Left lobe of liver (tissue), 2 donors: ENCODE results near the gene CCDC12. TPM values are rescaled to one million over a fixed set of nuclear protein-coding genes. Genes with fewer than 3 reads are reported as not detected.
"Not testable (repeated sequence)": the region's sequence is repeated elsewhere in the genome, so short reads cannot be mapped to it uniquely, and the experiment has no call there.

Experiments
- ATAC-seq: fragments of 200-7000 bp; cut with Tn5 transposase; one replicate; pipeline ENCODE4 v1.9.1; 2020; ENCODE audit warnings: mild to moderate bottlenecking, moderate library complexity
- DNase-seq: peaks from one replicate; pipeline ENCODE4 v3.0.0-alpha.2; 2020; ENCODE audit warnings: low spot score
- total RNA-seq: library from RNA; stranded (reverse); gene quantifications from one replicate; pipeline ENCODE4 v1.2.1, GENCODE V29; 2021
- donor health status: DM: no; HTN: no; CAD: no; lungs with moderate emphysema.
- donor health status: DM: no; HTN: yes; CAD: no.

The CCDC12 gene
- total RNA-seq, 1 donor from 2014 or later = 19.3 TPM

DNA sequence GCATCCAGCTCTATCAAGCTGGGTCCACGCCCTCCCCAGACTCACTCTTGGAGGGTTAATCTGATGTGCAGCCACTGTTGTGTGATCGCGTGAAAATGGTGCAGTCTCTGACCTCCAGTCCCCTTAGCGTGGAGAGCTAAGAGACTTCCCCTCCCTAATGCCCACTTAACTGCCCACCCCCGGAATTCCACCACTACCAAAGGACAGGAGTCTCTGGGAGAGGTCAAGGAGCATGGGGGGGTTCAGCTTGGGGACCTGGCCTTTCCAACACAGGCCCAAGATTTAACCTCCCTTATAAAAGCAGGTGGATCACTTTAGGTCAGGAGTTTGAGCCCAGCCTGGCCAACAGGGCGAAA lies 48.8 kb downstream of the CCDC12 start:
- no peak for ATAC-seq
- no peak for DNase-seq

DNA sequence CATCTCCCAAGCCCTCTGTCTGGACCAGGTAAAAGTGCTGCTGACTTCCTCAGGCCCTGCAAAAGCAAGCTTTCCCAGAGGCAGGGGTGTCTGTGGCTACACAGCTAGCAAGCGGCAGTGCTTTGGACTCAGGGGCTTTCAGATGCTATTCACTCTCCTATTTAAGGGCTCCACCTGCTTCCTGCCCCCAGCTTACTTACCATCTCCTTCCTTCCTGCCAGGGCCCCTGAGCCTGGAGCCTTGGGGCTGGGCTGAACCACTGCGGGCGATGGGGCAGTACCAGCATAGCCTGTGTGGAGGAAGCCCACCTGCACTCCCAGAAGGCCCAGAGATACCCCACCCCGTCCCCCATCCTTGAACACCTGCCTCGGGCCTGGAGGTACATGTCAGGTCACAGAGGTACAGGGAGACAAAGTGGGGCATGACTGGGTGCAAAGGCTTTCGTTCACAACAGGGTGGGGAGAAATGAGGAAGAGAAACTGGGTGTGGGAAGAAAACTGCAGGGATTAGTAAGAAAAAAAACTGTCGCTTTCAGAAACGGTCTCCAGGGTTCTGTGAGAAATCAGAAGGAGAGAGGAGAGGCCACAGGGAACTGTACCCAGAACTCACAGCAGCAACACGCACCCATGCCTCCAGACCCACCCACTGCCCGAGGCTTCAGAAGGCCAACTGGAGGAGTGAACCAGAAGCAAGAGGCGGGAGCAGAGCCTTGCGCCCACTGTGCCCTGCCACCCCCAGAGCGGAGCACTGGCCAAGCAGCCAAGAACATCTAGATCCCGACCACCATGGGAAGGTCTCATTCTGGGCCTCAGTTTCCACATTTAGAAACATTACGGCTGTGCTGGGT lies 49.5 kb downstream of the CCDC12 start:
- DNase-seq (no peak), ATAC-seq (no peak)

DNA sequence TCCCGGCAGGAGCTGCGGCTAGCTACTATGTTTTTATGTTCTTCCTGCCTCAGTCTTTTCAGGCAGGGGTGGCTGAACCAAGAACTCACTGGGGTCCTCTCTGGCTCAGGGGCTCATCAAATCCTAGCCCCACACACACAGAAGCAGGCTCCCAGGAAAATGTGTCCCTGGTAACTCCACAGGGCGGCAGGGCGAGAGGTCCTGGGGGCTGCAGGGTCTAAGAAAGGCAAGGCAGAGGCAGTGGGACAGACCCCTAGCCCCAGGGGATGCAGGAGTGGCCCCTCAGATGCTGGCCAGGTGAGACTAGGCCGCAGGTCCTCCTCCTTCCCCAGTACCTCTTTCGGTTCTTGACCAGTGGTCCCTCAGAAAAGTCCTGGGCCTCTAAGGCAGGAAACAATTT lies 50.1 kb downstream of the CCDC12 start:
- no peak for ATAC-seq

DNA sequence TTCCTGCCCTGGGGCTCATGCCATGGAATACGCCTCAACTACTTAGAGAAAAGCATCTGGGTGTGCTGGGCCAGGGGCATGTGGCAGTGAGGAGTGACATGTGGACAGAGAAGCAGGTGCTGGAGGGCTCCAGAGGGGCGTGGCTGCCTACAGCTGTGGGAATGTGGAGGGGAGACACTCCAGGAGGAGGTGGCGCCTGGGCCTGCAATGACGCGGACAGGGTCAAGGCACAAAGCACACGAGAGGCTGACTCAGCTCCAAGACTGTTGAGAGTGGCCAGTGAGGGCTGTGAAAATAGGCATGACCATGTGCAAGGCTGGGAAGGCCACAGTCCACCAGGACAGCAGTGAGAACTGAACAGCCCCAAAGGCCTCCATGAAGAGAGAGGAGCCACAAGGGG lies 50.5 kb downstream of the CCDC12 start:
- ATAC-seq = no peak

More for the DNA sequence above, 50.1 kb downstream of the CCDC12 start:
- DNase-seq = no peak

DNA sequence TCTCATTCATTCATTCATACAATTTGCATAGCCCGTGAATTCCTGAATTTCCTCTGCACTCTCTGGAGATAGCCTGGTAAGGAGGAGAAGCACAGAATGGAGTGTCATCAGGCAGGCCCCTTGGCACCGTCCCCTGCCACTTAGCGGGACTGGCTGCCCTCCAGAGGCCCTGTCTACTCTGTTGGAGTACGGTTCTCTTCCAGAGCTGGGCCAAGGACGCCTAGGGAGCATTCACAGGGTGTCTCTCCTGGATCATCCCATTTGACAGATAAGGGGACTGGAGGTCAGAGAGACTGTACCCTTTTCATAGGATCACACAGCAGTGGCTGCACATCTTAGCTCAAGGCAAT lies 51.0 kb downstream of the CCDC12 start:
- no peak for DNase-seq
- peak; percentile 35 for ATAC-seq

More for the DNA sequence above, 50.5 kb downstream of the CCDC12 start:
- no peak for DNase-seq

DNA sequence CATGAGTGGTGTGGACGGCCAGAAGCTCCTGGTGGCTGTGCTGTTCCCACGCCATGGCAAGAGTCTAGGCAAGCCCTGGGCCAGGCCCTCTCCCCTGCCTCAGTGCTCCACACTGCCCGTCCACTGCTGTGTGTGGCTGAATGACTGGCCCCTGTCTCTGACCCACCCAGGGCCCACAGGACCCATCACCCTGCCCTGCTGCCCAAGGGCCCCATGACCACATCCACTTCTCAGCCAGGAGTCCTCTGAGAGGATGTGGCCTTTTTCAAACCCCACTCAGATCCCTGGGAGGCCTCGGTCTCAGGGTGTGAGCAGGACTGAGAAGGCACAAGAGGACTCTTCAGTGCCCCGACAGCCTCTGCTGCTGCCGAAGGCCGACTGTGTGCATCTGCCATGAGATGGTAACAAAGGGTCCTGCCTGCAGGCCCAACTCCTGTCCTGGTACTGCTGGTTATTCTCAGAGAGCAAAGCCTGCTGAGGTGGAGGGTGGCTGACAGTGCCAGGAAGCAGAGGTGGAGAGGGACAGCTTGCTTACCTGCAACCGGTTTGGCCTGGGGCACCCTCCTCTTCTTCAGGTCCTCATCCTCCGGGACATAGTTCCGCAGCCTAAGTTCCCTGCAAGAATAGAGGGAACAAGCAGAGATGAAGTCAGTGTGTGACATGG lies 51.5 kb downstream of the CCDC12 start:
- no peak for ATAC-seq
- DNase-seq = no peak

DNA sequence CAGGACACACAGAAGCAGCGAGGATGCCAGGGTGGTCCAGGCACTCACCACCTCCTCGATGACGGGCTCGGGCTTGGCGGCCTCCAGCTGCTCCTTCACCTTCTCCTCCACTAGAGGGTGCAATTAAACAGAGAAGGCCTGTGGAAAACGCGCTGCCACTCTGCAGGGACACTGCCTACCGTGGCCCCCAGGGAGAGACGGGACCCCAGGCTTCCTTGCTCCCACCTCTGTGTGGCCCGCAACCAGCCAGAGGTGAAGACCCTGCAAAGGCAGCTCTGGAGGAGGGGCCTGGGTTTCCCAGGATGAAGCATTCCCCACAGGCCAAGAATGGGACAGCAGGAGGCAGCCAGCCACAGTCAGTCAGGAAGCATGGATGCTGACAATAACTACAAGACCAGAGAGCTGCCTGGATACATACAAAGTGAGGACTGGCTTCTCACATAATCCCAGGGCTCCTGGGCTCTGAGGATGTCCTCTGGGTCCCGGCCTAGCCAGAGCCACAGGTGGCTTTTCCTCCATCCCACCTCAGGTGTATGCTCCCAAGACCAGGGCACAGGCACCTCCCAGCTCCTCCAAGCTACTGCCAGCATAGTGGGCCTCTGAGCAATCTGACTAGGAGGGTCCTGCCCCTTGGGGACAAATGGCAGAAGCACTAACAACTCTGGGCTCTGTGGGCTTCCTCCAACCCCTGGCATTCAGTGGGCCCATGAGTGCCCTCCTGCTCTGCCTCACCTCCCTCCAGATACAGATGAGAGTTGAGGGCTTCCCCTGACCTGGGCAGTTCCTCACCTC lies 52.8 kb downstream of the CCDC12 start:
- DNase-seq = no peak

DNA sequence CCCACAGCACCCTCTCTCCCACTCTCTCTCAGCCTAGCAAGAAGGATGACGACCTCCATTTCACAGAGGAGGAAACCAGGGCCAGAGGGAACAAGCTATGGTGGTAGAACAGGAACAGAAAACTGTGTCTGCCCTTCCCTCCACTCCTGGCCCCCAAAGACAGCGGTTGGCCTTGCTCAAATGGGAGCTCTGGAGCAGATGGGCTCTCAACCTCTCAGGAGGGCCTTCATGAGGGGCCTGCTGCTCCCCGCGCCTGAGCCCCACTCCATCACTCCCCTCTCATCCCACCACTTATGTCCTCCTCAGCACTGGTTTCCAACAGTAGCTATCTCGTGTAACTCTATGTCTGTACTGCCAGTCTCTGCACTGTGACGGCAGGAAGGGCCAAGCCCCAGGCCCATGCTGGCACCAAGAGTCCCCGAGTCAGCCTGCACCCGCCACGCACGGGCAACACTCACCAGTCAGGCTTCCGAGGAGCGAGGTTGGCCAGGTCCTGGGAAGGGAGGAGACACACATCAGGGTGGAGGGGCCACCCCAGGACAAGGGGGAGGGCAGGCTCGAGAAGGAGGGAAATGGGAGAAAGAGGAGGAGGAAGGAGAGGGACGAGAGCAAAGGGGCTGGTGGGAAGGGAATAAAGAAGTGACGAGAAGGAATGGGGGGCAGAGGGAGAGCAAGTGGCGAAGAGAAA lies 53.5 kb downstream of the CCDC12 start:
- DNase-seq (no peak), ATAC-seq (no peak)

More for the DNA sequence above, 52.8 kb downstream of the CCDC12 start:
- peak; percentile 68 for ATAC-seq

DNA sequence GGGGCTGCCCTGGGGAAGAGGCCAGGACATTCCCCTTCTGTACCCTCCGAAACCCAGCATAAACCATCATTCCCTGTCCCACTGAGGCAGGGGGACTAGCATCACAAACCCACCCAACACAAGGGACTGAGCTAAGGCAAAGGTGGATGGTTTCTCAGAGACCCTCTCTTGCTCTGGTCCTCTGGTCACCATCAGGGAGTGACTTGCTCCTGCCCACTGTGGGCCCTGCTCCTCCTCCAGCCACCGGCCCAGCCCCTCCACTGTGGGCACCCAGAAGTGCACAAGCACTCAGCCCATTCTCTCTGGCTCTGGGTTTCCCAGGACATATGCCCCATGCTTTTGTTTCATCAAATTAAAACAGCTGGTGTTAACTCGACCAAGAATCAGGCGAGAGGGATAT lies 54.1 kb downstream of the CCDC12 start:
- DNase-seq (no peak), ATAC-seq (no peak)

DNA sequence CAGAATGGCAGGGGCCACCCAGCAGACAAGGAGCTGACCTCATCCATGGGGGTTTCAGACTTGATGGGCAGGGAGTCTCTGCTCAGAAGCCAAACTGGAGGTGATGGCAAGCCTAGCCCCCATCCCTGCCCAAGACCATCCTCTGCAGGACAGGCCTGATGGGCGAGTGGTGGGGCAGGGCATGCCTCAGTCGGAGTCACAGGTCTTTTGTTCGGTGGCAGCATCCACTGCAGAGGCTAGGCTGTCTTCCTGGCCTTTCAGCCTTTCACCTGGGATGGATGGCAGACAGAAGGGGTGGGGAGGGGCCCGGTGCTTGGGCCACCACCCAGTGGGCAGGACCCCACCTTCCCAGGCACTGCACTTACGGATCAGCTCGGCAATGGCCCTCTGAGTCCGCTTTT lies 54.7 kb downstream of the CCDC12 start:
- ATAC-seq (no peak), DNase-seq (no peak)

DNA sequence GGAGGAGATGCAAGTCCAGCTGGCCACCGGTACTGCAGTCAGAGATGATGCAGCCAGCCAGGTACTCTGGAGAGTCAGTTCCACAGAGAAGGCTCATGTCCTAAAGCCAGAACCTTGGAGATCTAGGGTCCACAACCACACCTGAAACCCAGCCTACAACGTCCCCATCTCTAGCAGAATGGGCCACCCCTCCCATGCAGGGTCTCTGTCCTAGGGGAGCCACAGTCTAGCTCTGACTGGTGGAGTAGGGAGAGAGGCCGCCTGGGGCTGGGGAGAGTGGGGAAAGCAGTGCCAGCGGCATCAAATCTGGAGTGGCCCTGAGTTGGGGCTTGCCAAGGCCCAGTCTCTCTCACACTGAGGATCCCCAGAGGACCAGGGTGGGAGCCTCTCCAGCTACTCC lies 55.5 kb downstream of the CCDC12 start:
- ATAC-seq = no peak
- no peak for DNase-seq

DNA sequence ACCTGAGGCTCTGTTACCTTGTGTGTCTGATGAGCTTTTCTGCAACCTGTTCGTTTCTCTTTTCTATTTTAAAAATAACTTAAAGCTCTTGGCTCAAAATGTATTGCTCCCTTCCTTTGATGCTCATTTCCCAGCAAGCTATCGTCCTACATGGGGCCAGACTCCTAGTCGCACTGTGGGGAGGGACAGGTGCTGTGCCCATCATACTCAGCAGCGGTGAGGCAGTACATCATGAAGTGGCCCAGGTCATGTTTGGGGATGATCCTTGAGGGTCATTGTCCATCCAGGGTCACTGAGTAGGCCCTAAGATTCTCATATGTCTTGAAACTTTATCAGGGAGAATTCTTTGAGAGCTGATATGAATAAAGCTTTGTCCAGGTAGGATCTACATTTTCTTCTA lies 57.9 kb downstream of the CCDC12 start:
- no peak for ATAC-seq
- DNase-seq = no peak

DNA sequence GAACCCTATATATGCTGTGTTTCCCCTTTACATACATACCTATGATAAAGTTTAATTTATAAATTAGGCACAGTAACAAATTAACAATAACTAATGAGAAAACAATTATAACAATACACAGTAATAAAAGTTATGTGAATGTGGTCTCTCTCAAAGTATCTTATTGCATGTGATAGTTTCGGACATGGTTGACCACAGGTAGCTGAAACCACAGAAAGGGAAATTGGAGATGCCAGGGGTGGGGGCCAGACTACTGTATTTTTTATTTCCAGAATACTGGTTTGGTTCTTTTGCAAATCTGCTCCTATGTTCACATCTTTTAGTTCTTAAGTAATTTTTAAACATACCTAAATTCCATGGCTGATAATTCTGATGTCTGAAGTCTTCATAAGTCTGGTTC lies 58.3 kb downstream of the CCDC12 start:
- ATAC-seq = no peak

DNA sequence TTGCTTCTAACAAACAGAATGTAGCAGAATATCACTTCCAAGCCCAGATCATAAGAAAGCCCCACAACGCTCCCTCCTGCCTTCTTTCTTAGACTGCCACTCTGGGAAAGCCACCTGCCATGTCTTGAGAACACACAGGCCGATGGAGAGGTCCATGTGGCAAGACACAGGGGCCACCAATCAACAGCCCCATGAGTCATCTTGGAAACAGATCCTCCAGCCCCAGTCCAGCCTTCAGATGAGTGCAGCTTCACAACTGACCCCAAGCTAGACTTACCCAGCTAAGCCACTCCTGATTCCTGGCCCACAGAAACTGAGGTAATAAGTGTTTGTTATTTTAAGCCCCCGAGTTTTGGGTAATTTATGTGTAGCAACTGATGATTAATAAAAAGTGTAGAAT lies 59.3 kb downstream of the CCDC12 start:
- DNase-seq (no peak), ATAC-seq (no peak)

More for the DNA sequence above, 58.3 kb downstream of the CCDC12 start:
- DNase-seq = no peak

DNA sequence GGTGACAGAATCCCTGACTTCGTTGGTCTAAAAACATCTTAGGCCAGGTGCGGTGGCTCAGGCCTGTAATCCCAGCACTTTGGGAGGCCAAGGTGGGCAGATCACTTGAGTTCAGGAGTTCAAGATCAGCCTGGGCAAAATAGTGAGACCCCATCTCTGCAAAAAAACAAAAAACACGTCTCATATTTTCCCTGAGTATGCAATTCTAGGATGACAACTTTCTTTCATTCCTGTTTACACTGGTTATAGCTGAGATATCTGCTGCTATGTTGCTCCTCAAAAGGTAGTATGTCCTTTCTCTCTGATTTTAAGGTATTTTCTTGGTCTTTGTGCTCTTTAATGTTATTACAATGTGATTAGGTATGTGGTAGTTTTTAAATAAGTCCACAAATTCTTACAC lies 59.7 kb downstream of the CCDC12 start:
- no peak for ATAC-seq

DNA sequence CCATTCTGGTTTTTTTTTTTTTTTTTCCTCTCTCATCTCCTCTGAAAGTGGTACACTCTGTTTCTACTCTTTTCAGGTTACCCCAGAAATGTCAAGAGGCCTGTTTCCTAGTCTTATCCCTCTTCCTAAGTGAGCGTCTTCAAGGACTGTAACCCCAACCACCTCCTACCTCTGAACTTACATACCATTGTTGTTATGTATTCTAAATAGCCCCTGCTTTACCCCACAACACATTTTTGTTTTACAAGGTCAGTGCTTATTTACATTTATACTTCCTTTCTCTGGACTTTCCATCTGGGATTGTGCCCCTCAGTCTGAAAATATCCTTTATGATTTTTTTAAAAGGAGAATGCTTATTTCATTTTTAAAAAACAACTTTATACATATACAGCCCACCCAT lies 60.3 kb downstream of the CCDC12 start:
- ATAC-seq (no peak), DNase-seq (no peak)

More for the DNA sequence above, 59.7 kb downstream of the CCDC12 start:
- no peak for DNase-seq

DNA sequence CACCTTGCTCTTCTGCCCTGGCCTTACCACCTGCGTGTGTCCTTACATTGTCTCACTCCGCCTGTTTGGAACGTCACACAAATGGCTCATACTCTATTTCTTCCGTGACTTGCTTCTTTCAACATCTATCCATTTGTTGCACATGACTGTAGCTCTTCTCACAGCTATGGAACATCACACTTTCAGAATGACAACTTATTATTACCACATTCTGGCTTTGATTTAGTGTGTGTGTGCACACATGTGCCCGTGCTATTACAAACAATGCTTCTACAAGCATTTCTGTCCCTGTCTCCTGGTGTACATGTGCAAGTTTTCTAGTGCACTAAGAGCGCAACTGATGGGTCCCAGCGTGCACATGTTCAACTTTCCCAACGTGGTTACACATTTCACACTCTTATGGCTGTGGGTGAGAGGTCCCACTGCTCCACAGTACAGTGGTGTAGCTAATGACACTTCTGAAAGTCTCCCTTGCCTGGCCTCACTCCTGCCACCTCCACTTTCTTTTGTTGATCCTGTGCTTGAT lies 61.2 kb downstream of the CCDC12 start:
- ATAC-seq = no peak
- DNase-seq = no peak

DNA sequence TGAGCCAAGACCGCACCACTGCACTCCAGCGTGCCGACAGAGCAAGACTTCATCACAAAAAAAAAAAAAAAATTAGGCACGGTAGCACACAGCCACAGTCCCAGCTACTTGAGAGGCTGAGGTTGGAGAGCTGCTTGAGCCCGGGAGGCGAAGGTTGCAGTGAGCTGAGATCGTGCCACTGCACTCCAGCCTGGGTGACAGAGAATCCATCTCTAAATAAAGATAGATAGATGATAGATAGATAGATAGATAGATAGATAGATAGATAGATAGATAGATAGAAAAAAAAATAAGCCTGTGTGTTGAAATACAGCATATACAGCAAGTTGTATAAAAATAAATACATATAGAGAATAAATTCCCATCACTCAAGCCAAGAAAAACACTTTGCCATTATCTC lies 61.7 kb downstream of the CCDC12 start:
- DNase-seq (no peak), ATAC-seq (no peak)

DNA sequence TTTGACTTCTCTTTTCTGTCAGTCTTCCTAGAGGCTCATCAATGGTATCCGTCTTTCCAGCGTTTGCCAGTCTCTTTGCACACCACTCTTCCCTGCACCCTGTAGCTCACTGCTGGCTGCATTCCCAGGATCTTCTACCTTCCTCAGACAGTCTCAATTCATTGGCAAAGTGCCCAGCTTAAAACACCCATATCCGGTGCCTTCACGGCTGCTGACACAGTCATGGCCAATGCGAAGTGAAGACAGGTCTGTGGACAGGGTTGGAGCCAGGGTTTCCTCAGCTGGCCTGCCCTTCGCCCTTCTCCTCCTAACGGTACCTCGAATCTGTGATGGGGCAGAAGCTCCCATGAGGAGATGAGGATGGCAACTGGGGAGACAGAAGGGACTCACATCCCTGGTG lies 62.9 kb downstream of the CCDC12 start:
- no peak for DNase-seq
- ATAC-seq = peak; percentile 48

DNA sequence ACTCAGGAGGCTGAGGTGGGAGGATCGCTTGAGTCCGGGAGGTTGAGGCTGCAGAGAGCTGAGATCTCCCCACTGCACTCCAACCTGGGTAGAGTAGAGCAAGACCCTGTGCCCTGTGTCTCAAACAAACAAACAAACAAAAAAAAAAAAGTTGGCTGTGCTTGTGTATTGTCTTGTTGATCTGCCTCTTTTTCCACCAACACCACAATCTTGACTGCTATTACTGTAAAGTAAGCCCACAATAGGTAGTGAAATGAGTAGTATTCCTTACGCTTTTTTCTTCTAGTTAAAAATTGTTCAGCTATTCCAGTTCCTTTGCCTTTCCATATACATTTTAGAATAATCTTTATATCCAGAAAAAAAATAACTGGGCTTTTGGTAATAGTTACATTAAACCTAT lies 63.6 kb downstream of the CCDC12 start:
- no peak for ATAC-seq
- DNase-seq = no peak

DNA sequence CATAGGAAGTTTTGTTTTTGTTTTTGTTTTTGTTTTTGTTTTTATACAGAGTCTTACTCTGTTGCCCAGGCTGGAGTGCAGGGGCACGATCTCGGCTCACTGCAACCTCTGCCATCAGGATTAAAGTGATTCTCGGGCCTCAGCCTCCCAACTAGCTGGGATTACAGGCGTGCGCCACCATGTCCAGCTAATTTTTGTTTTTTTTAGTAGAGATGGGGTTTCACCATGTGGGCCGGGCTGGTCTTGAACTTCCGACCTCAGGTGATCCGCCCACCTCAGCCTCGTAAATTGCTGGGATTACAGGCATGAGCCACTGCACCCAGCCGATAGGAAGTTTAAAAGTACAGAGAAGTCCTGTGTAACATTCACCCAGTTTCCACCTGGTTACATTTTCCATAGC lies 65.6 kb downstream of the CCDC12 start:
- DNase-seq, ATAC-seq: not testable (repeated sequence)
